Measurements from ENCODE around the gene CALCOCO1. TPM values are rescaled to one million over a fixed set of nuclear protein-coding genes. Genes with fewer than 3 reads are reported as not detected.

The CALCOCO1 gene
- total and polyA plus RNA-seq, 9 of the 15 experiments (the other 6 are each of a cell fraction or from before 2014, with no cell fraction given) = 1.9 to 31.8 (median 11.0) TPM

GRCh38 chr12:53727310-53728041 is at the start of gene CALCOCO1 (continued):
- TF ChIP-seq TCFL5 (CRISPR knock-in tag; conservative IDR thresholded peaks at IDR 0.05) = 0 out of 2 replicates have a peak, but pooled peaks have one; percentile 47
- TF ChIP-seq ZNF668 (CRISPR knock-in tag; IDR thresholded peaks at IDR 0.05) = no peak
- TF ChIP-seq MLLT1 (IDR thresholded peaks at IDR 0.05) = no peak
- TF ChIP-seq KHSRP (IDR thresholded peaks at IDR 0.05) = no peak
- TF ChIP-seq L3MBTL2 (IDR thresholded peaks at IDR 0.05) = peak; percentile 84

GRCh38 chr12:53776872-53777271 is 49.6 kb upstream of the CALCOCO1 start:
- no peak for ATAC-seq
- no peaks in the 10 kb centered on the region for H3K9me1 ChIP-seq (ENCODE audit: control insufficient read depth, insufficient read depth, low read length)
- H3K9ac ChIP-seq (ENCODE audit: insufficient read depth in 1 of 2, low read depth in 2 of 2, low read length in 2 of 2) = no peak overlapping the region
- no peaks in the 10 kb centered on the region for H3K36me3 ChIP-seq (ENCODE audit: control insufficient read depth, insufficient read depth, low read length)
- no peak overlapping the region for H3K27ac ChIP-seq (ENCODE audit: extremely low read depth, low read depth, low read length)
- no peak for FAIRE-seq
- H3K4me1 ChIP-seq (replicated peaks in 1 of 2; ENCODE audit: control insufficient read depth in 2 of 2, insufficient read depth in 2 of 2, low read length in 2 of 2) = no peaks in the 10 kb centered on the region
- peaks cover 21 to 23% of the 10 kb centered on the region in 2 experiments; a peak in 4 of 5 replicates for H3K27me3 ChIP-seq (ENCODE audit: control insufficient read depth in 2 of 2, insufficient read depth in 2 of 2, low read length in 2 of 2)
- no peaks in the 10 kb centered on the region for H3K79me2 ChIP-seq (ENCODE audit: control insufficient read depth, insufficient read depth, low read length)
- in situ Hi-C loops (cut with MboI) = no loop called here
- BruUV-seq (replicated peaks) = no TSS peak
- no peaks in the 10 kb centered on the region for H3K9me3 ChIP-seq (replicated peaks; ENCODE audit: control insufficient read depth, insufficient read depth, low read depth, low read length)
- H4K20me1 ChIP-seq (replicated peaks; ENCODE audit: control insufficient read depth, insufficient read depth, low read length) = no peaks in the 10 kb centered on the region
- CTCF ChIA-PET (ENCODE audit: low intra/inter-chr PET ratio) = no interaction called here
- WGBS (ENCODE audit: insufficient coverage, low coverage, missing lambda C conversion rate) = 0% methylated on average over 1 of the region's 1 CpG
- POLR2A ChIA-PET = no interaction called here
- intact Hi-C loops (cut with micrococcal nuclease) = no loop called here
- H3K4me3 ChIP-seq = no peak overlapping the region
- no peak overlapping the region for H3K4me2 ChIP-seq (ENCODE audit: insufficient read depth, low read length)
- no peak overlapping the region for H2AFZ ChIP-seq (ENCODE audit: low read depth, low read length)
- DNase-seq (ENCODE audit: extremely low read depth in 1 of 4, low spot score in 3 of 4) = no peak
- TF ChIP-seq USF2 (CRISPR knock-in tag; IDR thresholded peaks at IDR 0.05) (no peak), NCOR1 (IDR thresholded peaks at IDR 0.05) (no peak), TCF15 (CRISPR knock-in tag; IDR thresholded peaks at IDR 0.05) (no peak), TAF1 (IDR thresholded peaks at IDR 0.05; ENCODE audit: control insufficient read depth, extremely low read depth, insufficient read depth, low read length, severe bottlenecking) (no peak), EHMT2 (IDR thresholded peaks at IDR 0.05) (no peak), RUNX1 (IDR thresholded peaks at IDR 0.05; ENCODE audit: low read depth) (no peak)
